Measurements from ENCODE around the gene PARVB. TPM values are rescaled to one million over a fixed set of nuclear protein-coding genes. Genes with fewer than 3 reads are reported as not detected.

PARVB gene
- total and polyA plus RNA-seq, 2 of the 8 experiments (the other 6 are each of a cell fraction or from before 2014, with no cell fraction given), result 14.5 to 18.6 TPM

DNA sequence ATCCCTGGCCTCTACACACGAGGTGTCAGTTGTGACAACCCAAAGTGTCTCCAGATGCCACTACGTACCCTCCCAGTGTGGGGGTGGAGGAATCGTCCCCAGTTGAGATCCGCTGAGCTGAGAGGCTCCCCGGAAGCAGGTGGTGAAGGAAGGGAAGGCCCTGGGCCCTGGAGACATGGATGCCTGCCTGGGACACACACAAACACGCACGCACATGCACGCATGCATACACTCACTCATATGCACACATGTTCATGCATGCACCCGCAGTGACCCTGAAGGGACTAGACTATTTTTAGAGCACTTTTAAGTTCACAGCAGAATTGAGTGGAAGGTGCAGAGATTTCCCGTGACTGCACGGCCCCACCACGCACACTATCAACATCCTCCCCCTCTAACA is 50.9 kb downstream of the PARVB start (continued):
- no peak for TF ChIP-seq CHD1 (IDR thresholded peaks at IDR 0.05; ENCODE audit: low read depth, low read length)
- no peak for TF ChIP-seq NANOG (IDR thresholded peaks at IDR 0.05; ENCODE audit: insufficient read depth, low read depth, low read length, poor library complexity, severe bottlenecking)
- TF ChIP-seq, protein P1, sequence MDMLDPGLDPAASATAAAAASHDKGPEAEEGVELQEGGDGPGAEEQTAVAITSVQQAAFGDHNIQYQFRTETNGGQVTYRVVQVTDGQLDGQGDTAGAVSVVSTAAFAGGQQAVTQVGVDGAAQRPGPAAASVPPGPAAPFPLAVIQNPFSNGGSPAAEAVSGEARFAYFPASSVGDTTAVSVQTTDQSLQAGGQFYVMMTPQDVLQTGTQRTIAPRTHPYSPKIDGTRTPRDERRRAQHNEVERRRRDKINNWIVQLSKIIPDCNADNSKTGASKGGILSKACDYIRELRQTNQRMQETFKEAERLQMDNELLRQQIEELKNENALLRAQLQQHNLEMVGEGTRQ (IDR thresholded peaks at IDR 0.05; ENCODE audit: low read length), result no peak
